GM13977 (cell line): ENCODE measurements around the gene SLC1A3.

Source experiments
- DNase-seq: peaks from one replicate; pipeline ENCODE4 v3.0.0; 2012; ENCODE audit warnings: low spot score
- in situ Hi-C: fragments of 300-500 bp; cut with MboI; formaldehyde crosslinking; loops from one replicate; pipeline ENCODE4 v1.12.0; 2022; ENCODE audit warnings: low sequenced_read_pairs, low pct_unique_long_range_greater_than_20kb, mixed read lengths, inconsistent platforms; ENCODE audit not compliant: unreplicated experiment
- TF ChIP-seq, protein P1 (sequence below): IDR thresholded peaks from 2 replicates; pipeline ENCODE4 v1.5.1; 2012; ENCODE audit warnings: mild to moderate bottlenecking, control low read depth; ENCODE audit not compliant: insufficient read depth; ENCODE audit errors: extremely low read depth, missing control alignments

The SLC1A3 gene

DNA sequence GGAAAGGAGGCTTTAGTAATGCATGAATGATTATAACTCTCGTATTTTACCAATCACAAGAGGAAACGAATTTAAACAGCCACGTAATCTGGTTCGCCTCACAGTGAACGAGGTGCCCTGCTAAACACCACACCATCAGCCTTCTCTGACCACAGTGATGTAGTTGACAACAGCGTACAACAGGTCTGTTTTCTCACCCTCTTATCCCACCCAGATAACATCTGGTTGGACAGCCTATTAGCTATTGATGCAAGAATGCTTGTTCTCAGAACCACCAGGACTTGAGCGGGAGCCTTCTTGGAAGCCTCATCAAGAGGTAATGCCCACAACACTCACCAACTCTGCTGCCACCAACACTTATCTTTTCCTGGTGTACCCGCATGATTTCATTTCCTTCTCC, 23.3 kb downstream of the SLC1A3 start:
- TF ChIP-seq, protein P1, sequence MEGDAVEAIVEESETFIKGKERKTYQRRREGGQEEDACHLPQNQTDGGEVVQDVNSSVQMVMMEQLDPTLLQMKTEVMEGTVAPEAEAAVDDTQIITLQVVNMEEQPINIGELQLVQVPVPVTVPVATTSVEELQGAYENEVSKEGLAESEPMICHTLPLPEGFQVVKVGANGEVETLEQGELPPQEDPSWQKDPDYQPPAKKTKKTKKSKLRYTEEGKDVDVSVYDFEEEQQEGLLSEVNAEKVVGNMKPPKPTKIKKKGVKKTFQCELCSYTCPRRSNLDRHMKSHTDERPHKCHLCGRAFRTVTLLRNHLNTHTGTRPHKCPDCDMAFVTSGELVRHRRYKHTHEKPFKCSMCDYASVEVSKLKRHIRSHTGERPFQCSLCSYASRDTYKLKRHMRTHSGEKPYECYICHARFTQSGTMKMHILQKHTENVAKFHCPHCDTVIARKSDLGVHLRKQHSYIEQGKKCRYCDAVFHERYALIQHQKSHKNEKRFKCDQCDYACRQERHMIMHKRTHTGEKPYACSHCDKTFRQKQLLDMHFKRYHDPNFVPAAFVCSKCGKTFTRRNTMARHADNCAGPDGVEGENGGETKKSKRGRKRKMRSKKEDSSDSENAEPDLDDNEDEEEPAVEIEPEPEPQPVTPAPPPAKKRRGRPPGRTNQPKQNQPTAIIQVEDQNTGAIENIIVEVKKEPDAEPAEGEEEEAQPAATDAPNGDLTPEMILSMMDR: no peak
- DNase-seq: no peak
- in situ Hi-C loops: no loop called here

DNA sequence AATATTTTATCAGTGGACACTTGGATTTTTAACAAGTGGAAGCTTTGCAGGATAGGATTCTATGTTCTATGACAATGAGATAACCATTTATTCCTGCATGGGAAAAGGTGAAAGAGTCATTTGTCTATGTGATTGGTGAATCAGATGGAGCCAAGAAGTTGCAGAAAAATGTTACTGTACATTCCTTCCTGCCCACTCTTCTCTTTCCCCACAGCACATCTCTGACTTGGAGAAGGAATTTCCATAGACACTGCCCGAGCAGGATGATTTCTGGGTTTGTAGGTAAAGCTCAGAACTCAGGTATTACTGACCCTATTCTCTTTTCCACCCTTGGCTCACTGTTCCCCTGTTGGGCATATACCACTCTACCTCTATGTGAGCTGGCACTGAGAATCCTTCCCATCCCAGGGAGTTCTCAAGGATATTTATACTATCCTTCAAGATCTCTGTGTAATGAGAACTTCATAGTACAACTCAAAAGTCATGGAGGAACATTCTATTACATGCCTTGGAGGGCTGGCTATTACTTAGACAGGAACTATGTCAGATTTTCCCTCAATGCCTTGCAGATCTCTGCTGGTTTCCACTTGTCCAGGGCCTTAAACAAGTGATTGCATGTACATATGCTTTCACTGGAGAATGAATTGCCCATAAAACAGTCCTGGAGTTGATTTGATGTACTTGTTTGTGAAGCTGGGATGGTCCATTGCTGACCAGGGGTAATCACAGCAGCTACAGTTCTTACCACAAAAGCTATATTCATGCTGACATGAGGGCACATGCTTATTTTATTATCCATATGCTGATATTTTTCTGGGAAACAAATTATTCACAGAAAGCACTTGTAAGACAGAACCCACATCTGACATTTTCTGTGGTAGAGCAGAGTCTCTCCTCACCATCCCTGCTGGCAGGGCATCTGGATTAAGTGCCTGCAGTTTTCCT, 24.1 kb downstream of the SLC1A3 start:
- TF ChIP-seq, protein P1: no peak
- in situ Hi-C loops: no loop called here
- no peak for DNase-seq

DNA sequence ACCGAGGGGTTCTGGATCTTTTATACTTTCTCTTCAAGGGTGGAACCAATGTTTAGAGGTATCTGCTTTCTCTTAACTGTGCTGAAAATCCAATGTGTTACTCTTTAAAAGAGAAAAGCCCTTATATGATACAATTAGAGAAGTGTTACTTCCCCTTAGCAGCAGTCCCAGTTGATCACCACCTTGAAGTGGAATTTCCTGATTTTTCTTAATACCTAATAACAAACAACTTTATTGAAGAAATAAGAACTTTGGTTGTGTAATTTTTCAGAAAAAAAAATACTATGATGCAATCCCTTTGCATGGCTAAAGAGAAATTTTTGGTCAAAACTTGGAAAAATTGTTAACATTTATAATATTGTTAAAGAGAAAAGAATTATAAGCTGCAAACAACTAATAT, 24.7 kb downstream of the SLC1A3 start:
- in situ Hi-C loops: no loop called here
- TF ChIP-seq, protein P1: no peak
- no peak for DNase-seq

DNA sequence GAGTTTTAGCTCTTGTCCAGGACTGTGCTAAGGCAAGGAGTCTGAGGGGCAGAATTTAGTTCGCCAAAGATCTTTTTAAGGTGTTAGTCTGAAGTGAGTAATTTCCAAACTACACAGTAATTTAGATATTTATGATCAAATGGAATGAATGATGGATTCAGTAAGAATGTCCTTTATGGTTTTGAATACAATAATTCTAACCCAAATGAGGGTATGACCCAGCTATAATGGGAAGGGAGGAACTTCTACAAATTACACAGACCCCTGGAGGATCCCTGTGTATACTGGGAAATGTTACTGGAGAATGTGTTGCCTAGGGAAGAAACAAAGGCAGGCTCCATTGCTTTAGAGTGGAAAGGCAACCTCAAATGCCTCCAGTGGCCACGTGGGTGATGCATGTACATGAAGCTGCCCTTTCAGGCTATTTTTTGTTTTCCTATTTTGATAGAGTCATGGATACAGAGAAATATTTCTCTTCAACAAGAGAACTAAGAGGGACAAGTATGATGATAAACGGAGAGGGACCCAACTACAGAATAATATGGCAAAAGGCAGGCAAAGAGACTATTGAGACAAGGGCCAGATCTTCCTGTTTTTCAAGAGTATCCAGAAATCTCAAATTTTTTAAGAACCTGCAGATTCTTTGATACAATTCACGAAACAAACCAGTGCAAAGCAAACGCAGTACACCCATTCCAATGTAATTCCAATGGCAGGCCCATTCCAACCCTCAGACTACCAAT, 25.4 kb downstream of the SLC1A3 start:
- no peak for DNase-seq
- TF ChIP-seq, protein P1: no peak
- in situ Hi-C loops: no loop called here

DNA sequence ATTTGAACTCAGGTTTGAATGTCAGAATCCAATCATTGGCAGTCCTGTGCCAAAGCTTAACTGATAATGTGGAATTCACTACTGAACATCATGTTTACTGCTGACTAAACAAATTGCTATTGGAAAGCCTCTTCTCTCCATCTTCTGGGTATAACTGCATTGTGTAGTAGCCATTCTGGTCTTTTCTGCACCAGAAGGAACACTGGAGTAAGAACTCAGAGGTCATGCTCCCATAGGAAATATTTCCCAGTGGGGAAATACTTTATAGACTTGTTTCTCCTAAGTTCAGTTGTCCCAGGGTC, 25.9 kb downstream of the SLC1A3 start:
- TF ChIP-seq, protein P1: no peak
- no peak for DNase-seq
- in situ Hi-C loops: no loop called here

DNA sequence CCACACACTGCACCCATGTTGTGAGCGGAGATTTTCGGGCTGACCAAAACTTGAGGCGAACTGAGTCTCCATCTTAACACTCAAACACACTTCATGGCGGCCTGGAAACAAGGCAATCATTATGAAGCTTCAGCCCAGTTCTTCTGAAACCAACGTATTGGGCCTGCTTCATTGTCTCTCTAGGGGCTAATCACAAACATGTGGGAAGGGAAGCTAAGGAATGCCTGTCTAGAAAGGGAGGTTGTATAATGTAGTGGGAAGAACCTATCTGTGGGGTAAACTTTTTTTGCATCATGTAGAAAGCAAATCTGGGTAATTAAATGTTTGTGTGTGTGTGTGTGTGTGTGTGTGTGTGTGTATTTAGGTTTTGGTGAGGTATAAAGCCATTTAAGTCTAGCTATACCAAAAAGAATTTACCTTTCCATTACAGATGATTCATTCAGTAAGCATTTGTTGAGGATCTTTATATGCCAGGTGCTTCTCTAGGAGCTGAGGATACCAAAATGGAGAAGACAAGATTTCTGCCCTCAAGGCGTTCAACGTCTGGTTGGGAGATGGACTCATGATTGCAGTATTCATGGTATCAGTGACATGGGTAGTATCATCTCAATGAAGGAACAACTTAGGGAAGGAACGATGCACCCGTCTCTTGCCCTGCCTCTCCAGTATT, 29.4 kb downstream of the SLC1A3 start:
- in situ Hi-C loops: no loop called here
- TF ChIP-seq, protein P1: no peak
- DNase-seq: no peak
